Naive thymus-derived CD4-positive, alpha-beta T cell (primary cell): ENCODE results near the gene HIVEP3. TPM values are rescaled to one million over a fixed set of nuclear protein-coding genes. Genes with fewer than 3 reads are reported as not detected.

Experiments
- ATAC-seq: fragments of 150-1000 bp; cut with Tn5 transposase; 2 replicates; pipeline ENCODE4 v1.10.0; 2021; ENCODE audit warnings: mild to moderate bottlenecking, moderate library complexity
- CTCF ChIA-PET: fragments of 350-600 bp; sonication (Branson Sonifier 250); formaldehyde crosslinking; loops from one replicate; lab custom pipeline; 2021; ENCODE audit warnings: antibody characterized with exemption; lab: Charles Lee
- POLR2A ChIA-PET: fragments of 350-600 bp; sonication (Branson Sonifier 250); formaldehyde crosslinking; loops from one replicate; lab custom pipeline; 2021; ENCODE audit warnings: antibody characterized with exemption, inconsistent platforms; lab: Charles Lee
- DNase-seq, 9 donors: peaks; one replicate each; pipeline versions ENCODE4 v3.0.0 to v3.0.0-alpha.2; 2020 to 2022; ENCODE audit warnings: mixed read lengths in 1 of 9
- H3K27ac ChIP-seq: one replicate; pipeline ENCODE4 v1.7.0; 2013; ENCODE audit warnings: mild to moderate bottlenecking, low read depth, low read length, moderate library complexity
- H3K27me3 ChIP-seq, 2 donors: one replicate each; pipeline ENCODE4 v1.7.0; 2013; ENCODE audit warnings: low read length in 2 of 2, mild to moderate bottlenecking in 2 of 2, moderate library complexity in 2 of 2; ENCODE audit not compliant: control insufficient read depth in 2 of 2, insufficient read depth in 2 of 2
- H3K36me3 ChIP-seq, 3 experiments: 1 replicate in 2 of 3; 2 replicates in 1 of 3; pipeline ENCODE4 v1.7.0; 2013; ENCODE audit warnings: low read length in 3 of 3, mild to moderate bottlenecking in 3 of 3, moderate library complexity in 1 of 3; ENCODE audit not compliant: insufficient read depth in 3 of 3, control insufficient read depth in 2 of 3
- H3K4me1 ChIP-seq, 2 donors: one replicate each; pipeline ENCODE4 v1.7.0; 2013; ENCODE audit warnings: low read length in 2 of 2, mild to moderate bottlenecking in 2 of 2, moderate library complexity in 1 of 2; ENCODE audit not compliant: control insufficient read depth in 2 of 2, insufficient read depth in 2 of 2
- H3K4me3 ChIP-seq: 2 replicates; pipeline ENCODE4 v1.7.0; 2013; ENCODE audit warnings: mild to moderate bottlenecking, low read length
- H3K9me3 ChIP-seq, 3 experiments: 1 replicate in 2 of 3; 2 replicates in 1 of 3; pipeline ENCODE4 v1.7.0; 2013; ENCODE audit warnings: low read length in 3 of 3; ENCODE audit not compliant: control insufficient read depth in 2 of 3
- H3K27ac Mint-ChIP-seq, 9 donors: one replicate each; pipeline ENCODE4 v1.8.0; 2020 to 2022; ENCODE audit warnings: mixed read lengths in 9 of 9, mild to moderate bottlenecking in 8 of 9, moderate library complexity in 5 of 9, inconsistent platforms in 2 of 9
- H3K27me3 Mint-ChIP-seq, 5 donors: one replicate each; pipeline ENCODE4 v1.8.0; 2021 to 2022; ENCODE audit warnings: mixed read lengths in 5 of 5, mild to moderate bottlenecking in 1 of 5
- H3K36me3 Mint-ChIP-seq, 5 donors: one replicate each; pipeline ENCODE4 v1.8.0; 2020 to 2022; ENCODE audit warnings: mixed read lengths in 5 of 5, mild to moderate bottlenecking in 3 of 5, inconsistent platforms in 1 of 5
- H3K4me1 Mint-ChIP-seq, 7 donors: one replicate each; pipeline ENCODE4 v1.8.0; 2020 to 2022; ENCODE audit warnings: mixed read lengths in 7 of 7, mild to moderate bottlenecking in 3 of 7, inconsistent platforms in 1 of 7
- H3K4me3 Mint-ChIP-seq, 10 donors: one replicate each; pipeline ENCODE4 v1.8.0; 2020 to 2022; ENCODE audit warnings: mild to moderate bottlenecking in 10 of 10, mixed read lengths in 10 of 10, moderate library complexity in 6 of 10, inconsistent platforms in 2 of 10
- H3K9me3 Mint-ChIP-seq, 11 donors: one replicate each; pipeline ENCODE4 v1.8.0; 2020 to 2022; ENCODE audit warnings: mixed read lengths in 11 of 11, mild to moderate bottlenecking in 4 of 11, inconsistent platforms in 1 of 11, moderate library complexity in 1 of 11
- intact Hi-C, 2 donors: fragments of 100-400 bp; cut with micrococcal nuclease; formaldehyde crosslinking; loops; one replicate each; pipeline ENCODE4 v1.15.1; 2023
- polyA plus RNA-seq, 2 donors: library from polyadenylated mRNA; unstranded; fragments of 300-500 nt; fragmentation: Illumina TruSeq; gene quantifications; one replicate each; pipeline ENCODE4 v1.2.3, GENCODE V29; 2021
- total RNA-seq, 6 experiments: library from RNA in 5 of 6; stranded (reverse) in 5 of 6; gene quantifications; 1 replicate in 5 of 6; 2 replicates in 1 of 6; pipeline ENCODE4 v1.2.3 and lab custom pipeline; 2021 to 2026

Gene HIVEP3
- total and polyA plus RNA-seq, 7 experiments from 2014 or later, result 4.3 to 19.1 (median 7.0) TPM

- Mint-ChIP-seq H3K27me3 (no peaks in the 10 kb centered on the region), H3K27ac (no peak overlapping the region), H3K36me3 (peaks cover 0 to 16% (median 6%) of the 10 kb centered on the region in 5 donors), H3K4me3 (no peak overlapping the region), H3K9me3 (peaks cover 0 to 15% (median 0%) of the 10 kb centered on the region in 11 donors), H3K4me1 (peaks cover 0 to 21% (median 3%) of the 10 kb centered on the region in 7 donors)
- H3K36me3 ChIP-seq, result no peaks in the 10 kb centered on the region
- no peak overlapping the region for H3K27ac ChIP-seq
- CTCF ChIA-PET, result no interaction called here
- intact Hi-C loops, result no loop called here
- no peak for ATAC-seq
- no peak for DNase-seq
- peaks cover 0 to 4% (median 0%) of the 10 kb centered on the region in 3 experiments for H3K9me3 ChIP-seq
- H3K27me3 ChIP-seq, result no peaks in the 10 kb centered on the region
- H3K4me1 ChIP-seq, result no peaks in the 10 kb centered on the region
- POLR2A ChIA-PET, result no interaction called here
- H3K4me3 ChIP-seq, result no peak overlapping the region
These were observed 155.9 kb downstream of the HIVEP3 start for GRCh38 chr1:41762777-41763176.

- H3K36me3 ChIP-seq, result no peaks in the 10 kb centered on the region
- DNase-seq (no peak), ATAC-seq (no peak)
- peaks cover 0 to 4% (median 0%) of the 10 kb centered on the region in 3 experiments for H3K9me3 ChIP-seq
- no peaks in the 10 kb centered on the region for H3K27me3 Mint-ChIP-seq
- peaks cover 0 to 18% (median 6%) of the 10 kb centered on the region in 5 donors for H3K36me3 Mint-ChIP-seq
- no peak overlapping the region for H3K27ac Mint-ChIP-seq
- no peaks in the 10 kb centered on the region for H3K4me1 ChIP-seq
- ChIA-PET POLR2A (no interaction called here), CTCF (no interaction called here)
- intact Hi-C loops, result no loop called here
- no peaks in the 10 kb centered on the region for H3K27me3 ChIP-seq
- no peak overlapping the region for H3K27ac ChIP-seq
- H3K4me3 Mint-ChIP-seq, result no peak overlapping the region
- H3K4me1 Mint-ChIP-seq, result peaks cover 0 to 21% (median 3%) of the 10 kb centered on the region in 7 donors
- H3K9me3 Mint-ChIP-seq, result peaks cover 0 to 15% (median 0%) of the 10 kb centered on the region in 11 donors
- no peak overlapping the region for H3K4me3 ChIP-seq
These were observed 156.5 kb downstream of the HIVEP3 start for GRCh38 chr1:41762251-41762650.

- H3K27ac Mint-ChIP-seq, result no peak overlapping the region
- H3K4me1 ChIP-seq, result peaks cover 11 to 13% of the 10 kb centered on the region in 2 donors
- H3K4me3 ChIP-seq, result no peak overlapping the region
- peaks cover 10 to 20% (median 12%) of the 10 kb centered on the region in 7 donors for H3K4me1 Mint-ChIP-seq
- intact Hi-C loops, result no loop called here
- CTCF ChIA-PET, result no interaction called here
- H3K27me3 ChIP-seq, result no peaks in the 10 kb centered on the region
- peaks cover 0 to 20% (median 0%) of the 10 kb centered on the region in 11 donors for H3K9me3 Mint-ChIP-seq
- H3K9me3 ChIP-seq, result peaks cover 0 to 4% (median 0%) of the 10 kb centered on the region in 3 experiments
- peaks cover 0 to 20% (median 6%) of the 10 kb centered on the region in 5 donors for H3K36me3 Mint-ChIP-seq
- no peak for DNase-seq
- POLR2A ChIA-PET, result no interaction called here
- ATAC-seq, result no peak
- no peaks in the 10 kb centered on the region for H3K36me3 ChIP-seq
- H3K4me3 Mint-ChIP-seq, result no peak overlapping the region
- no peak overlapping the region for H3K27ac ChIP-seq
- no peaks in the 10 kb centered on the region for H3K27me3 Mint-ChIP-seq
These were observed 159.7 kb downstream of the HIVEP3 start for GRCh38 chr1:41758904-41759548.

GRCh38 chr1:41758500-41758899 is 160.2 kb downstream of the HIVEP3 start:
- Mint-ChIP-seq H3K4me3 (no peak overlapping the region), H3K9me3 (peaks cover 0 to 20% (median 0%) of the 10 kb centered on the region in 11 donors), H3K27me3 (no peaks in the 10 kb centered on the region), H3K4me1 (peaks cover 16 to 25% (median 17%) of the 10 kb centered on the region in 7 donors), H3K27ac (no peak overlapping the region), H3K36me3 (peaks cover 0 to 20% (median 6%) of the 10 kb centered on the region in 5 donors)
- ChIA-PET POLR2A (no interaction called here), CTCF (no interaction called here)
- Histone ChIP-seq H3K27ac (no peak overlapping the region), H3K4me1 (peaks cover 11 to 14% of the 10 kb centered on the region in 2 donors), H3K27me3 (no peaks in the 10 kb centered on the region), H3K4me3 (no peak overlapping the region), H3K36me3 (no peaks in the 10 kb centered on the region), H3K9me3 (peaks cover 0 to 4% (median 0%) of the 10 kb centered on the region in 3 experiments)
- DNase-seq (no peak), ATAC-seq (no peak)
- intact Hi-C loops, result no loop called here

- Histone ChIP-seq H3K36me3 (no peaks in the 10 kb centered on the region), H3K4me3 (no peak overlapping the region), H3K27me3 (no peaks in the 10 kb centered on the region), H3K4me1 (peaks cover 31 to 37% of the 10 kb centered on the region in 2 donors), H3K9me3 (no peaks in the 10 kb centered on the region), H3K27ac (no peak overlapping the region)
- intact Hi-C loops, result loop anchor here (1.0 to 5.0 kb wide), 5 partner anchors 48 to 281 kb away; no protein-coding TSS in a partner anchor
- H3K27me3 Mint-ChIP-seq, result no peaks in the 10 kb centered on the region
- peaks cover 0 to 7% (median 0%) of the 10 kb centered on the region in 11 donors for H3K9me3 Mint-ChIP-seq
- H3K27ac Mint-ChIP-seq, result peak overlapping the region in 1 of 9 donors; percentile 59
- ATAC-seq (no peak), DNase-seq (peak in 2 of 9 donors; percentile 18 to 23)
- H3K4me1 Mint-ChIP-seq, result peaks cover 23 to 62% (median 46%) of the 10 kb centered on the region in 7 donors
- ChIA-PET POLR2A (no interaction called here), CTCF (interaction anchor here (1.0 kb wide), 1 partner anchor 257 kb away, joined by 3 read pairs; no protein-coding TSS in a partner anchor)
- H3K4me3 Mint-ChIP-seq, result peak overlapping the region in 3 of 10 donors; percentile 8 to 32 (median 25)
- H3K36me3 Mint-ChIP-seq, result peaks cover 0 to 13% (median 0%) of the 10 kb centered on the region in 5 donors
These were observed 164.2 kb downstream of the HIVEP3 start for GRCh38 chr1:41754540-41754939.

- ChIA-PET POLR2A (no interaction called here), CTCF (no interaction called here)
- H3K27ac Mint-ChIP-seq, result no peak overlapping the region
- H3K9me3 Mint-ChIP-seq, result peaks cover 0 to 4% (median 0%) of the 10 kb centered on the region in 11 donors
- ATAC-seq, result no peak
- H3K9me3 ChIP-seq, result no peaks in the 10 kb centered on the region
- intact Hi-C loops, result loop anchor here (5.0 kb wide), 4 partner anchors 50 to 140 kb away; no protein-coding TSS in a partner anchor
- H3K36me3 ChIP-seq, result no peaks in the 10 kb centered on the region
- no peak overlapping the region for H3K4me3 Mint-ChIP-seq
- peaks cover 0 to 10% (median 0%) of the 10 kb centered on the region in 5 donors for H3K36me3 Mint-ChIP-seq
- no peak overlapping the region for H3K27ac ChIP-seq
- peaks cover 23 to 73% (median 46%) of the 10 kb centered on the region in 7 donors for H3K4me1 Mint-ChIP-seq
- peaks cover 31 to 37% of the 10 kb centered on the region in 2 donors for H3K4me1 ChIP-seq
- no peaks in the 10 kb centered on the region for H3K27me3 Mint-ChIP-seq
- no peak for DNase-seq
- no peak overlapping the region for H3K4me3 ChIP-seq
- H3K27me3 ChIP-seq, result no peaks in the 10 kb centered on the region
These were observed 166.1 kb downstream of the HIVEP3 start for GRCh38 chr1:41752514-41753170.
